ENCODE data around the gene SLC5A7.

- no peak for TF ChIP-seq CTCF (IDR thresholded peaks at IDR 0.05)
- TF ChIP-seq REST (IDR thresholded peaks at IDR 0.05; ENCODE audit: insufficient read depth in 1 of 2, low read depth in 2 of 2, low read length in 1 of 2): no peak
- no peak for TF ChIP-seq SIN3A (IDR thresholded peaks at IDR 0.05; ENCODE audit: borderline replicate concordance, insufficient read depth, low read depth, low read length)
- no peak for TF ChIP-seq POLR2AphosphoS5 (IDR thresholded peaks at IDR 0.05; ENCODE audit: low read depth, low read length)
- TF ChIP-seq TCF7L2 (IDR thresholded peaks at IDR 0.05; ENCODE audit: low read depth, low read length): no peak
Measured at GRCh38 chr2:107984707-107985106, 1.6 kb upstream of the SLC5A7 start.
